ENCODE results near the gene RBMS1. TPM values are rescaled to one million over a fixed set of nuclear protein-coding genes. Genes with fewer than 3 reads are reported as not detected.

Gene RBMS1
- total RNA-seq, 1 experiment from 2014 or later = 77.5 TPM

DNA sequence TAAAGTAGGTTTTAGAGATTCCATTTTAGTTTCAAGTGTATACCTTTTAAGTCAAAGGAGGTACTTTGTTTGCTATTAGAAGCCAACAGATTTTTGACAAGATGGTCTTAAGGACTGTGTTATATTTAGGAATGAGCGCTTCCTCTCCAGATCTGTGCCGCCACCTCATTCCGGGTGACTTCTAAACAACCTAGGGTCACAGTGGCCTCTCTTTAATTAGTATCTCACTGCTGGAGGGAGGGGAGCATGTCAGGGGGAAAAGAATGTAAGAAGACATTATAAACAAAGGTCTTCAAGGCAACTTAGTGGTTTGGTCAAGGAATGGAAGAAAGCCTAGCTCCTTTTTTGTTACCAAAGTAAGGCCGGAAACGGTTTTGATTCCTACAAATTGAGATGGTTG lies 67.0 kb downstream of the RBMS1 start:
- DNase-seq = no peak
- H3K9me3 Mint-ChIP-seq = peaks cover 8 to 12% of the 10 kb centered on the region in 2 experiments
- H3K9ac ChIP-seq (ENCODE audit: extremely low read depth, insufficient read length, low read length) = no peak overlapping the region
- H3K4me1 Mint-ChIP-seq = peaks cover 8 to 11% of the 10 kb centered on the region in 2 experiments
- no peak overlapping the region for H2BK15ac ChIP-seq (ENCODE audit: low read depth, low read length)
- H3K79me2 ChIP-seq (ENCODE audit: insufficient read depth, low read length) = no peaks in the 10 kb centered on the region
- H4K5ac ChIP-seq (ENCODE audit: insufficient read length, low read depth, low read length) = no peak overlapping the region
- no peak overlapping the region for H2AK5ac ChIP-seq (ENCODE audit: insufficient read length, low read length)
- no peak overlapping the region for H2AFZ ChIP-seq (ENCODE audit: low read length)
- no peaks in the 10 kb centered on the region for H3K23me2 ChIP-seq (ENCODE audit: insufficient read length, low read depth, low read length, poor library complexity, severe bottlenecking)
- no peak overlapping the region for H3K14ac ChIP-seq (ENCODE audit: insufficient read depth, low read length)
- H3K27me3 ChIP-seq (ENCODE audit: insufficient read depth, low read length) = no peaks in the 10 kb centered on the region
- no peak overlapping the region for H3K4ac ChIP-seq (ENCODE audit: low read depth, low read length)
- no peak overlapping the region for H3K18ac ChIP-seq (ENCODE audit: insufficient read length, low read depth, low read length)
- no peak overlapping the region for H3K27ac ChIP-seq (ENCODE audit: insufficient read length, low read depth, low read length)
- no CpG with 5 or more reads among the region's 5 CpGs for WGBS (ENCODE audit: extremely low coverage, insufficient read length, low lambda C conversion rate)
- H4K8ac ChIP-seq (replicated peaks; ENCODE audit: insufficient read length, low read depth, low read length) = no peak overlapping the region
- H3K4me2 ChIP-seq (ENCODE audit: insufficient read depth, insufficient read length, low read length) = no peak overlapping the region
- H3T11ph ChIP-seq (ENCODE audit: low read length) = no peak overlapping the region
- no peak overlapping the region for H2BK5ac ChIP-seq (ENCODE audit: insufficient read length, low read length)
- H3K56ac ChIP-seq (ENCODE audit: insufficient read length, low read depth, low read length) = no peak overlapping the region
- no peak overlapping the region for H2BK120ac ChIP-seq (ENCODE audit: low read depth, low read length, poor library complexity, severe bottlenecking)
- no peak overlapping the region for H3K23ac ChIP-seq (ENCODE audit: insufficient read length, low read depth, low read length)
- no peaks in the 10 kb centered on the region for H3K27me3 Mint-ChIP-seq (ENCODE audit: low read depth)
- no peaks in the 10 kb centered on the region for H3K79me1 ChIP-seq (ENCODE audit: insufficient read depth, low read depth, low read length, poor library complexity, severe bottlenecking)
- peaks cover 12 to 28% (median 23%) of the 10 kb centered on the region in 3 experiments for H3K36me3 Mint-ChIP-seq (ENCODE audit: insufficient read depth in 1 of 3, low read depth in 3 of 3)
- no peaks in the 10 kb centered on the region for H3K4me1 ChIP-seq (ENCODE audit: insufficient read depth, low read length)
- H3K4me3 Mint-ChIP-seq = no peak overlapping the region
- H3K9me3 ChIP-seq (ENCODE audit: control insufficient read depth, low read depth, low read length) = peaks cover 6% of the 10 kb centered on the region
- TF ChIP-seq, protein P1, sequence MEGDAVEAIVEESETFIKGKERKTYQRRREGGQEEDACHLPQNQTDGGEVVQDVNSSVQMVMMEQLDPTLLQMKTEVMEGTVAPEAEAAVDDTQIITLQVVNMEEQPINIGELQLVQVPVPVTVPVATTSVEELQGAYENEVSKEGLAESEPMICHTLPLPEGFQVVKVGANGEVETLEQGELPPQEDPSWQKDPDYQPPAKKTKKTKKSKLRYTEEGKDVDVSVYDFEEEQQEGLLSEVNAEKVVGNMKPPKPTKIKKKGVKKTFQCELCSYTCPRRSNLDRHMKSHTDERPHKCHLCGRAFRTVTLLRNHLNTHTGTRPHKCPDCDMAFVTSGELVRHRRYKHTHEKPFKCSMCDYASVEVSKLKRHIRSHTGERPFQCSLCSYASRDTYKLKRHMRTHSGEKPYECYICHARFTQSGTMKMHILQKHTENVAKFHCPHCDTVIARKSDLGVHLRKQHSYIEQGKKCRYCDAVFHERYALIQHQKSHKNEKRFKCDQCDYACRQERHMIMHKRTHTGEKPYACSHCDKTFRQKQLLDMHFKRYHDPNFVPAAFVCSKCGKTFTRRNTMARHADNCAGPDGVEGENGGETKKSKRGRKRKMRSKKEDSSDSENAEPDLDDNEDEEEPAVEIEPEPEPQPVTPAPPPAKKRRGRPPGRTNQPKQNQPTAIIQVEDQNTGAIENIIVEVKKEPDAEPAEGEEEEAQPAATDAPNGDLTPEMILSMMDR (conservative IDR thresholded peaks at IDR 0.05) = no peak
- H4K91ac ChIP-seq (ENCODE audit: insufficient read length, low read depth, low read length) = no peak overlapping the region
- H4K20me1 ChIP-seq (ENCODE audit: control insufficient read depth, insufficient read depth, insufficient read length) = no peaks in the 10 kb centered on the region
- peak overlapping the region in 1 of 3 experiments; percentile 64; a peak in 1 of 7 replicates for H3K27ac Mint-ChIP-seq
- no peak overlapping the region for H2BK12ac ChIP-seq (ENCODE audit: insufficient read length, low read depth, low read length)
- no peak overlapping the region for H2BK20ac ChIP-seq (ENCODE audit: low read depth, low read length, poor library complexity, severe bottlenecking)

Data from H9 (cell line).